Dermis lymphatic vessel endothelial cell (primary cell): ENCODE data around the gene INHA. TPM values are rescaled to one million over a fixed set of nuclear protein-coding genes. Genes with fewer than 3 reads are reported as not detected.

Source experiments
- total RNA-seq: library from RNA; depleted of rRNA; stranded (reverse); fragments of >200 nt; gene quantifications from 2 replicates; pipeline ENCODE4 v1.2.1, GENCODE V29; 2014

Gene INHA, protein sequence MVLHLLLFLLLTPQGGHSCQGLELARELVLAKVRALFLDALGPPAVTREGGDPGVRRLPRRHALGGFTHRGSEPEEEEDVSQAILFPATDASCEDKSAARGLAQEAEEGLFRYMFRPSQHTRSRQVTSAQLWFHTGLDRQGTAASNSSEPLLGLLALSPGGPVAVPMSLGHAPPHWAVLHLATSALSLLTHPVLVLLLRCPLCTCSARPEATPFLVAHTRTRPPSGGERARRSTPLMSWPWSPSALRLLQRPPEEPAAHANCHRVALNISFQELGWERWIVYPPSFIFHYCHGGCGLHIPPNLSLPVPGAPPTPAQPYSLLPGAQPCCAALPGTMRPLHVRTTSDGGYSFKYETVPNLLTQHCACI
- total RNA-seq: not detected in 2 replicates

DNA sequence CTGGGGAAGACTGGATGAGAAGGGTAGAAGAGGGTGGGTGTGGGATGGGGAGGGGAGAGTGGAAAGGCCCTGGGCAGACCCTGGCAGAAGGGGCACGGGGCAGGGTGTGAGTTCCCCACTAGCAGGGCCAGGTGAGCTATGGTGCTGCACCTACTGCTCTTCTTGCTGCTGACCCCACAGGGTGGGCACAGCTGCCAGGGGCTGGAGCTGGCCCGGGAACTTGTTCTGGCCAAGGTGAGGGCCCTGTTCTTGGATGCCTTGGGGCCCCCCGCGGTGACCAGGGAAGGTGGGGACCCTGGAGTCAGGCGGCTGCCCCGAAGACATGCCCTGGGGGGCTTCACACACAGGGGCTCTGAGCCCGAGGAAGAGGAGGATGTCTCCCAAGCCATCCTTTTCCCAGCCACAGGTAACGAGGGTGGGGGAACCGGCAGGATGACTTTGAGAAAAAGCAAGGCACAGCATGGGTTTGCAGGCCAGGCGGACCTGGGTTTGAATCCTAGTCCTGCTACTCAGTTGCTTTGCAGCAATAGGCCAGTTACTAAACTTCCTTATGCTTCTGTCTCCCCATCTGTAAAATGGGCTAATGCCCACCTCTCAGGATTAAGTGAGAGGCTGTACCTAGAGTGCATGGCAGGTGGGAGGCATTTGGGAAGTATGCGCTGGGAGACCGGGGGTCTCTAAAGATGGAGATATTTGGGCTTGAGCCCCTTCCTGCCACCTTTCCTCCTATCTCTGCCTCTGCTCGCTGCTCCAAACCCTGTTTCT, at the start of gene INHA:
TSS of gene INHA (plus strand) at position 74 of the 765 bp plus-strand sequence. CDS start at position 139, 65 bp downstream.

DNA sequence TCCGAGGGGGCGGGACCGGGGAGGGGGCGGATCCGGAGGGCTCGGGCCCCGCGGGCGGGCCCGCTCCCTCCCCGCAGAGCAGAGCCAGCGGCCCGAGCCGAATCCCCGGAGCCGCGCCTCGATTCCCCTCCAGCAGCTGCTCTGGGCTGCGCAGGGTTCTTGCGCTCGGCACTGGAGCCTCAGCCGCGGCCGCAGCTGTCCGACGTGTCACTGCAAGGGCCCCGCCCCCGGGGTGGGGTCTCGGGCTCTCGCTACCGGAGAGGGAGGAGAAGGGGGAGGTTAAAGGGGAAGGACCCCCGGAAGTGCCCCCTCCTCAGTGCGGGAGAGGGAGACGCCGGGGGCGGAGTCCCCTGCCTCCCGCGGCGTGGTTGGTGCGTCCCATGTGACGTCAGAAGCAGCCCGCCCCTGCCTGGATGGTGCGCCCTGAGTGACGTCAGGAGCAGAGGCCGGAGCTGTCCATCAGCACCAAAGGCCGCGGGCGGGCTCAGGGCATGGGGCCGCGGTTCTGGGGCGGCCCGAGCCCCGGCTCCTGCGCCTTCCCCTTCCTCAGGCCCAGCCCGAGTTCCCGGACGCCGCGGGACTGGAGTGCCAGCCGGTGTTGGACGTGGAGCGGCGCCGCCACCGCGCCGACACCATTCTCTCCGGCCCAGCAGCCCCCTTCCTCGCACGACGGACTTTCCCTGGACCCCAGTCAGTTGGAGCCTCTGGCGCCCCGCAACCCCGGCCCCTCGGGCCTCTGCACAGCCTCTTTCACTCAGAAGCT, 28.3 kb upstream of the INHA start, which contains the start of the genes CHPF and TMEM198:
TSS of gene CHPF (minus strand) at position 214 of the 763 bp plus-strand sequence. CDS start 271 bp downstream, outside the sequence.
TSS of gene TMEM198 (plus strand) at position 433 of the 763 bp plus-strand sequence. CDS start 700 bp downstream, outside the sequence.

DNA sequence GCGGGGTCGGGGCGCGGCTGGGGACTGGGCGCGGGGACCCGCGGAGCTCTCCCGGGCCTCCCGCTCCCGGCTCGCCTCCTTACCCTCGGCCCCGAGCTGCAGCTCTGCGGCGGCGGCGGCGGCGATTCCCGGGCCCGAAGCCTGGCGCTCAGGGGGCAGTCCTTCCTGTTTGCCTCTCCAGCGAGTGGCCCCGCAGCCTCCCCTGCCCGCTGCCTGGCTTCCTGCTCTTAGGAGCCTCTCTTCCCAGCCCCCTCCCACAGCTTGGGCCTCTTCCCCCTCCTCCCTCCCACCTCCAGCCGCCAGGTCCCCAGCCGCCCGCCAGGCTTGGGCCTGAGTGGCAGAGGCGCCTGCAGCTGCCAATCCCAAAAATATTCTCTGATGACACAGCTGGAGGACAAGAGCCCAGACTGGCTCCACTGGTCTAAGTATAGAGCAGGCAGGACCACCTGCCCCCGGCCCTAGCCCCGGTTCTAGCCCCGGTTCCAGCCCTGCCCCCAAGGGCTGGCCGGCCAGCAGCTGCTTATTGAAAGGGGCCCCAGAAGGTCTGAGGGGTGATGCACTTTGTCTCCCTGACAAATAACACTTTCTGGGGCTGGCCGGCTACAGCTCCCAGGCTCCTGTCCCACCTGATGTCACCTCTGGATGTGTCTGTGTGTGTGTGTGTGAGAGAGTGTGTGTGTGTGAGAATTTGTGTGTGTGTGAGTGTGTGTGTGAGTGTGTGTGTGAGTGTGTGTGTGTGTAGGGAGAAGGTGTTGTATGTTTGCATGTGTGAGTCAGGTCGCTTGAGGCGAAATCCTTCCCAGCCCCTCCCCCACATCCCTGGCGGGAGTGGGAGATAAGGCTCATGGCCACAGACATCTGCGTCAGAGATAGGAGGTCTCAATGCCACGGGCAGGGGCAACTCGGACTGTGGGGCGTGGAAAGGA, 536 bp upstream of the INHA start, which contains the start of gene OBSL1:
TSS of gene OBSL1 (minus strand) at position 229 of the 926 bp plus-strand sequence. CDS start 307 bp downstream, outside the sequence.

DNA sequence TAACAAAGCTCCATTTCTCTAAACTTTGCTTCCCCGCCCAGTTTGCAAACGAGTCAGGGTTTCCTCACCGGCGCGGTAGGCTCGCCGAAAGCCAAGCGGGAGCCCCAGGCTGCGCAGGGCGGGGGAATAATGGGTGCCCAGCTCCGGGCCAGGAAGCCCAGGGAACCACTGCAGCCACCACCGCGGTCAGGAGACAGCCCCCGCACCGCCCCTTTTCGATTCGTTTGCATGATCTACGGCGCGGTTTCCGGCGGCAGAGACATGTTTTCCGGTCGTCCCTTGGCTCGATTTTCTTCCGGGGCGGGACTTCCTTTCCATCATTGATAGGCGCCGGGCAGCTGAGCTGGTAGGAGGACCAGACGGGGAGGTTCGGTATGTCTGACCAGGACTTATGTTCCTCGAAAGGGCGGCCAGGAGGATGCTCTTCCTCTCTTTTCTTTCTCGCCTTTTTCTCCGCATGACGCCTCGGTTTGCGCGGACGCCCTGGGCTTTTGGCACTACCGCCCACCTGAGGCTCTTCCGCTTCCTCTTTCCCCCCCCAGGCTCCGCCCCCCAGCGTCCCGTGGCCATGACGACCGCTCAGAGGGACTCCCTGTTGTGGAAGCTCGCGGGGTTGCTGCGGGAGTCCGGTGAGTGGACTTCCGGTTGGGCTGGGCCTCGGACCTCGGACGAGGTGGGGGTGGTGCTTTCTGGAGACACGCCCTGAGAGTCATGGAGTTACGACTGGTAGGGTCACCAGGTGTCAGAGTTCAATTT, 25.6 kb downstream of the INHA start, which contains the start of gene STK11IP:
TSS of gene STK11IP (plus strand) at position 306 of the 756 bp plus-strand sequence. CDS start at position 569, 263 bp downstream.

Other genes starting within 250 kb of the INHA start
- not detected in 2 replicates for gene RESP18, start 239.6 kb upstream of the INHA start, total RNA-seq
- gene DNPEP, start 184.4 kb upstream of the INHA start, total RNA-seq: 58.8 and 67.3 TPM in 2 replicates
- gene DES, start 153.9 kb upstream of the INHA start, total RNA-seq: not detected in 2 replicates
- 0.54 TPM in 1 of 2 replicates, not detected in the other for gene SPEG, start 137.5 kb upstream of the INHA start, total RNA-seq
- gene GMPPA, start 73.4 kb upstream of the INHA start, total RNA-seq: 19.5 and 25.0 TPM in 2 replicates
- gene ASIC4, start 57.8 kb upstream of the INHA start, total RNA-seq: not detected in 2 replicates
- 0.17 and 1.2 TPM in 2 replicates for gene CHPF, start 28.5 kb upstream of the INHA start, total RNA-seq
- under 0.01 TPM in 1 of 2 replicates, not detected in the other for gene TMEM198, start 28.3 kb upstream of the INHA start, total RNA-seq
- gene OBSL1, start 771 bp upstream of the INHA start, total RNA-seq: 25.6 and 32.1 TPM in 2 replicates
- gene STK11IP, start 25.5 kb downstream of the INHA start, total RNA-seq: 6.3 and 11.0 TPM in 2 replicates
- under 0.01 and 0.26 TPM in 2 replicates for gene SLC4A3, start 55.3 kb downstream of the INHA start, total RNA-seq